HPDE6-E6E7 (cell line): ENCODE results near the gene RFPL1.
"Not testable (repeated sequence)": the region's sequence is repeated elsewhere in the genome, so short reads cannot be mapped to it uniquely, and the experiment has no call there.

Experiments
- DNase-seq: peaks from one replicate; pipeline ENCODE4 v3.0.0; 2011; ENCODE audit warnings: missing footprints; ENCODE audit errors: extremely low spot score

RFPL1 gene

DNA sequence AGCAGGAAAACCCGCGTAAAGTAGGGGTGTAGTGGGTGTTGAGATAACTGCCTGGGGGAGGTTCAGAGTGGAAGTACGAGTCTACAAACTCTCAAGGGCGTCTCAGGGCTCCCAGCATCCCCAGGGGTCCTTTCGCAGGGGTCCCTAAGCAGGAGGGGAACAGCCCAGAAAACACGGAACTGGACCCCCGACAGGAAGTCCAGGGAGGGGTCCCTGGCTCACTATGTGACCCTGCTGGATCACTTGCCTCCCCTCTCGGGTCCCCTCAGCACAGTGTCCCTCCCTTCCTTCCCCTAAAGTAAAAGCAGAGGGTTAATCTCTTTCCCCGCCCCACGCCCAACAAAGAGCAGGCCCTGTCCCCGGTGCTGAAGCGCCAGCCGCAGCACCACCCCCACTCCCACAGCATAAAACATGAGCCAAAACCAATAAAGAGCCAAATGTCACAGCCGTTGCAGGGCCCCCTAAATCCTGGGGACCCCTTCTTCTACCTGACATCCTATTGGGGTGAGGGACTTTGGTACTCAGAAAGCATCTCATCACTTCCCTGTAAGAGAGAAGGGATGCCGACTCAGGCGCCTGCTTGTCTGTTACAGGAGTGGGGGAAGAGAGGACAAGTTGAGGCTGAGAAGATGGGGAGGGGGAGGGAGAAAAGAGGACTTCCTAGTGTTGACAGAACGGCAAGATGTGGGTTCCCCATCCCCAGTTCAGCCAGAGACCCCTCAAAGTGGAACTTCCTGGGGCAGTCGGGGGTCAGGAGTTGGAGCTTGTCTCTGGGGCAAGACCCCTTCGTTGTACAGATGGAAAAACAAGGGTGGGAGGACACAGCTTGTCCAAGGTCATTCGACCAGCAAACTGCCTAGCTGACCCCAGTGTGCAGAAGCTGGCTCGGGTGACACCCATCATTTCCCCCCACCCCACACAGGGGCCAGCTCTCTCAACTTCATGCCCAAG, 40.2 kb downstream of the RFPL1 start:
- DNase-seq = no peak

DNA sequence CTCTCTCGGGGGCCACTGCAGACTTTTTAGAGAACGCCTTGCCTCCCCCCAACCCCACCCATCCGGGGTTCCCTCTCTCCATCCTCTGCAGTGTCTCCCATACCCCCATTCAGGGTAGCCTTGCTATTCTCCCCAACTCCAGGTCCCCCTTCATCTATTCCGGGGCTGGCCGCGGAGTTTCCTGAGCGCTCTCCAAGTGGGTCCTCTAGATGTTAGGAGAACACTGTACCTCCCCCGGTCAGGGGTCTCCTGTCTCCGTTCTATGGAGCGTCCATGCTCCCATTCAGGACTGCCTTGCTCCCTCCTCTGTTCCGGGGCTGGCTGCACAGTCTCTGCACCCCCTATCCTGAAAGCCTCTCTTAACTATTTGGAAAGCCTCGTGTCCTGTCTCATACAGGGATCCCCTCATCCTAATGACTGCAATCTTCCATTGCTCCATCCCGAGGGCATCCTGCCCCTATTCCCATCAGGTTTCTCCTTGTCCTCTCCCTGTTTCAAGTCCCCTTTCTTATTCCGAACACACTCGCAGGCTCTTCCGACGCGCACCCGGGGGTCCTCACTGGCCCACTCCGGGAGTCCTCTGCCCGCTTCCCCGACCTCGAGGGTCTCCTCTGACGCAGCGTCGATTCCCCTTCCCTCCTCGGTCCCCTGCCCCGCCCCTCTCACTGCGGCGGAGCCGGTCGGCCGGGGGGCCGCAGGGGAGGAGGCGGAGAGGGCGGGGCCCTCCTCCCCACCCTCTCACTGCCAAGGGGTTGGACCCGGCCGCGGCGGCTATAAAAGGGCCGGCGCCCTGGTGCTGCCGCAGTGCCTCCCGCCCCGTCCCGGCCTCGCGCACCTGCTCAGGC, 41.3 kb downstream of the RFPL1 start, which contains the start of gene NEFH:
TSS of gene NEFH (plus strand) at position 802 of the 845 bp plus-strand sequence. CDS start 45 bp downstream, outside the sequence.
- no peak for DNase-seq

GRCh38 chr22:29480262-29480511, 41.8 kb downstream of the RFPL1 start:
- no peak for DNase-seq

DNA sequence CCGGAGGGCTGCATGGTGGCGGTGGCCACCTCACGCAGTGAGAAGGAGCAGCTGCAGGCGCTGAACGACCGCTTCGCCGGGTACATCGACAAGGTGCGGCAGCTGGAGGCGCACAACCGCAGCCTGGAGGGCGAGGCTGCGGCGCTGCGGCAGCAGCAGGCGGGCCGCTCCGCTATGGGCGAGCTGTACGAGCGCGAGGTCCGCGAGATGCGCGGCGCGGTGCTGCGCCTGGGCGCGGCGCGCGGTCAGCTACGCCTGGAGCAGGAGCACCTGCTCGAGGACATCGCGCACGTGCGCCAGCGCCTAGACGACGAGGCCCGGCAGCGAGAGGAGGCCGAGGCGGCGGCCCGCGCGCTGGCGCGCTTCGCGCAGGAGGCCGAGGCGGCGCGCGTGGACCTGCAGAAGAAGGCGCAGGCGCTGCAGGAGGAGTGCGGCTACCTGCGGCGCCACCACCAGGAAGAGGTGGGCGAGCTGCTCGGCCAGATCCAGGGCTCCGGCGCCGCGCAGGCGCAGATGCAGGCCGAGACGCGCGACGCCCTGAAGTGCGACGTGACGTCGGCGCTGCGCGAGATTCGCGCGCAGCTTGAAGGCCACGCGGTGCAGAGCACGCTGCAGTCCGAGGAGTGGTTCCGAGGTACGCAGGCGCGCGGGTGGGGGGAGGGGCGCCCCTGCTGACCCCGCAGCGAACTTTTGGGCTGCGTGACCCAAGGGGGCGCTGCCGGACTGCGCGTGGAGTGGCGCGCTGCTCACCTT, 42.3 kb downstream of the RFPL1 start:
- DNase-seq = peak; percentile 83

- DNase-seq = no peak
These were observed 43.0 kb downstream of the RFPL1 start for GRCh38 chr22:29481265-29482000.

- DNase-seq = no peak
These were observed 43.9 kb downstream of the RFPL1 start for GRCh38 chr22:29482253-29482652.

DNA sequence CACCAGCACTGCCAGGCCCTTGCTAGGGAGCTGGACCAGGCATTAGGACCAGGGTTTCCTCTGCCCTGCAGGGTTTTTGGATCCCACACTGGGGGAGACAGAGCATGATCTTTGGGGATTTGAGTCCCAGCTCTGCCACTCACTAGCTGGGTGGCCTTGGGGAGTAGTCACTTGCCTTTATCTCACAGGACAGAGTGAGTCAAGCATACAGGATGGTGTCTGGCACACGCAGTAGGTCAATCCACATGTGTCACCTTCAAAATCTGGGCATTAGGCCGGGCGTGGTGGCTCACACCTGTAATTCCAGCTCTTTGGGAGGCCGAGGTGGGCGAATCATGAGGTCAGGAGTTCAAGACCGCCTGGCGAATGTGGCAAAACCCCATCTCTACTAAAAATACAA, 44.3 kb downstream of the RFPL1 start:
- DNase-seq = no peak

DNA sequence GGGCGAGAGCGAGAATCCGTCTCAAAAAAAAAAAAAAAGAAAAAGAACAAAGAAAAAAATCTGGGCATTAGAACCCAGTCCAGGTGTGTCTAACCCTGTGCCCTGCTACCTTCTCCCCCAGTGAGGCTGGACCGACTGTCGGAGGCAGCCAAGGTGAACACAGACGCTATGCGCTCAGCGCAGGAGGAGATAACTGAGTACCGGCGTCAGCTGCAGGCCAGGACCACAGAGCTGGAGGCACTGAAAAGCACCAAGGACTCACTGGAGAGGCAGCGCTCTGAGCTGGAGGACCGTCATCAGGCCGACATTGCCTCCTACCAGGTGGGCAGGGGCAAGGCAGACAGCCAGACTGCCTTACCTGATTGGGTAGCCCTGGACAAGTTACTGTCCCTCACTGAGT, 44.9 kb downstream of the RFPL1 start:
- no peak for DNase-seq

DNA sequence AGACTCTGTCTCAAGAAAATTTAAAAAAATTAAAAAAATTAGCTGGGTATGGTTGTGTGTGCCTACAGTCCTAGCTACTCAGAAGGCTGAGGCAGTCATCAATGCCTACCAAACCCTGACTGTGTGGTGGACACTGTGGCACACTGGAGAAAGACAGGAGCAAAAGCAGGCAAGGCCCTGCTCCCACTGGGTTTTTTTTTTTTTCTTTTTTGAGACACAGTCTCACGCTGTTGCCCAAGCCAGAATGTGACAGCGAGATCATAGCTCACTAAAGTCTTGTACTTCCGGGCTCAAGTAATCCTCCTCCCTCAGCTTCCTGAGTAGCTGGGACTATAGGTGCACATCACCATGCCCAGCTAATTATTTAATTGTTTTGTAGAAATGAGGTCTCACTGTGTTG, 46.3 kb downstream of the RFPL1 start:
- no peak for DNase-seq

DNA sequence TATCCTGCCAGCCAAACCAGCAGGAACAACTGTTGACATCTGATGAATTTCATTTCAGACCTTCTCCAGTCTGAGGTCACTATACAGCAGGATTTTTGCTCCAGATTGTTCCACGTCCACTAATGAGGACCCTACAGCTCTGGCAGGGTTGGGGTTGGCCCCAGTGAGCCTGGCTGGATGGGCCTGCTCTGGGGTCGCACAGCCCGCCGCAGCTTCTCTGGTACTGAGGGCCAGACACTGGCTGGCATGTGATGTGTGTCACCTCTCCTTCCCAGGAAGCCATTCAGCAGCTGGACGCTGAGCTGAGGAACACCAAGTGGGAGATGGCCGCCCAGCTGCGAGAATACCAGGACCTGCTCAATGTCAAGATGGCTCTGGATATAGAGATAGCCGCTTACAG, 47.1 kb downstream of the RFPL1 start:
- DNase-seq = no peak

DNA sequence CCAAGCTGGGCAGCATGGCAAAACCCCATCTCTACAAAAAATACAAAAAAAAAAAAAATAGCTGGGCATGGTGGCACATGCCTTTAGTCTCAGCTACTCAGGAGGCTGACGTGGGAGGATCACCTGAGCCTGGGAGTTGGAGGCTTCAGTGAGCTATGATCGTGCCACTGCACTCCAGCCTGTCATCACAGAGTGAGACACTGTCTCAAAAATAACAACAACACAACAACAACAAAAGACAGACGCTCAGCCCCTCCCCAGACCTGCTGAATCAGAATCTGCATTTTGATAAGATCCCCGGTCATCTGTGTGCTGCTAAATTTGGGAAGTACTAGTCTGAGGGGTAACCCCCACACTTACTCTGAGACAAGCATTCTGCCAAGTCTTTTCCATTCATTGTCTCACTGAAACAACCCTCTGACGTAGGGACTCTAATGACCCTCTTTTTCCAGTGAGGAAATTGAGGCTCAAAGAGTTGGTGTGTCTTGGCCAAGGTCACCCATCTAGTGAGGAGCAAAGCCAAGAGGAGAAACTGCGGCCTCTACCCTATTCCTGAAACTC, 49.1 kb downstream of the RFPL1 start:
- no peak for DNase-seq

GRCh38 chr22:29489127-29489780, 50.9 kb downstream of the RFPL1 start:
- not testable (repeated sequence) for DNase-seq

DNA sequence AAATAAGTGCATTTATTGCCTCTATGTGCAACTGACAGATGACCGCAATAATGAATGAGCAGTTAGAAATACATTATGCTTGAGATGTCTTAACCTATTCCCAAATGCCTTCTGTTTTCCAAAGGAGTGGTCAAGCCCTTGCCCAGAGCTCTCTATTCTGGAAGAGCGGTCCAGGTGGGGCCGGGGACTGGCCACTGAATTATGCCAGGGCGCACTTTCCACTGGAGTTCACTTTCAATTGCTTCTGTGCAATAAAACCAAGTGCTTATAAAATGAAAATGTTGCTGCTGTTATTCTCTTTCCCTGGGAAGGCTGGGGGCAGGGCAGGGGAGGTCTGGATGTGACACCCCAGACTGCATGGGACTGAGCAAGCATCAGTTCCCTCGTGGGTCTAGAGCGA, 52.6 kb downstream of the RFPL1 start:
- DNase-seq = no peak
